Measurements from ENCODE around the gene GLIPR1L1. TPM values are rescaled to one million over a fixed set of nuclear protein-coding genes. Genes with fewer than 3 reads are reported as not detected.

Gene GLIPR1L1
- total RNA-seq, 1 experiment from 2014 or later: not detected

DNA sequence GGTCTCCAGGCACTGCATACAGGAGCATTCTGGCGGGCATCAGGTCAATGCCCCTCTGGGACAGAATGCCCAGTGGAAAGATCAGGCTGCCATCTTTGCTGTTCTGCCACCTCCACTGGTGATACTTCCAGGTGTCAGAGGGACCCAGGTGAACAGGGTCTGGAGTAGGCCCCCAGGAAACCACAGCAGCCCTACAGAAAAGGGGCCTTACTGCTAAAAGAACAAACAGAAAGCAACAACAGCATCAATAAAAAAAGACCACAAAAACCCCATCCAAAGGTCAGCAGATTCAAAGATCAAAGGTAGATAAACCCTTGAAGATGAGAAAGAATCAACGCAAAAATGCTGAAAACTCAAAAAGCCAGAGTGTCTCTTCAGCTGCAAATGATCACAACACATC is 15.9 kb downstream of the GLIPR1L1 start:
- DNase-seq (ENCODE audit: low spot score): no peak

DNA sequence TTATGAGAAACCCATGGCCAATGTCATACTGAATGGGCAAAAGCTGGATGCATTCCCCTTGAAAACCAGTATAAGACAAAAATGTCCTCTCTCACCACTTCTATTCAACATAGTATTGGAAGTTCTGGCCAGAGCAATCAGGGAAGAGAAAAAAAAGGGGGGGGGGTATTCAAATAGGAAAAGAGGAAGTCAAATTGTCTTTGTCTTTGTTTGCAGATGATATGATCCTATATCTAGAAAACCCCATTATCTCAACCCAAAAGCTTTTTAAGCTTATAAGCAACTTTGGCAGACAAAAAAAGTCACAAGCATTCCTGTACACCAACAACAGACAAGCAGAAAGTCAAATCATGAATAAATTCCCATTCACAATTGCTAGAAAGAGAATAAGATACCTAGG is 19.5 kb downstream of the GLIPR1L1 start:
- no peak for DNase-seq (ENCODE audit: low spot score)

DNA sequence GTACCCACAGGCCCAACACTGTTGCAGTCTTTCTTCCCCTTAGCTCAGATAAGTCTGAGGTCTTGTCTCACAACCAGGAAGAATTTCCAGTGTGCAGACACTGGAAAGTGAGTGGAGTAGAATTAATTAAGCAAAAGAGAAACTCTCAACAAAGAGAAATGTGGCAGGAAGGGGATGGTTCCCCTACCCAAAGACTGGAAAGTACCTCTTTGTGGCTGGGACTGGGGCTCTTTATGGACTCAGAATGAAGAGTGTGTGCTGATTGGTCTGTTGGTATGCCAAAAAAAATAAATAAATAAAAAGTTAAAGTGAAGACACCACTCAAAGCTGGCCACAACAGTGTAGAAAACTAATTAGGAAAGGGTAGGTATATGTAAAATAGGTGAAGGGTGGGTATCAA is 26.4 kb downstream of the GLIPR1L1 start:
- no peak for DNase-seq (ENCODE audit: low spot score)

DNA sequence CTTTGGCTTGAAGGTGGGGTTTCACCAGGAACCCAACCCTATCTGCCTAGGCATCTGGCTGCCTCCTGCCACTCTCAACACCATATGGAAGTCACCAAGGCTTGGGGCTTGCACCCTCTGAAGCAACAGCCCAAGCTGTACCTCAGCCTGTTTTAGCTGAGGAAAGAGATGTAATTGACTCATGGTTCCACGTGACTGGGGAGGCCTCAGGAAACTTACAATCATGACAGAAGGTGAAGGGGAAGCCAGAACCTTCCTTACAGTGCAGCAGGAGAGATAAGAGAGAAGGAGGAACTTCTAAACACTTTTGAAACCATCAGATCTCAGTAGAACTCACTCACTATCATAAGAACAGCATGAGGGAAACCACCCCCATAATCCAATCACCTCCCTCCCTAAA is 26.9 kb downstream of the GLIPR1L1 start:
- DNase-seq (ENCODE audit: low spot score): no peak

GRCh38 chr12:75364919-75365318 is 30.4 kb downstream of the GLIPR1L1 start:
- no peak for DNase-seq (ENCODE audit: low spot score)

GRCh38 chr12:75366629-75367028 is 32.2 kb downstream of the GLIPR1L1 start:
- DNase-seq (ENCODE audit: low spot score): no peak

GRCh38 chr12:75374971-75375370 is 40.5 kb downstream of the GLIPR1L1 start:
- DNase-seq (ENCODE audit: low spot score): no peak

DNA sequence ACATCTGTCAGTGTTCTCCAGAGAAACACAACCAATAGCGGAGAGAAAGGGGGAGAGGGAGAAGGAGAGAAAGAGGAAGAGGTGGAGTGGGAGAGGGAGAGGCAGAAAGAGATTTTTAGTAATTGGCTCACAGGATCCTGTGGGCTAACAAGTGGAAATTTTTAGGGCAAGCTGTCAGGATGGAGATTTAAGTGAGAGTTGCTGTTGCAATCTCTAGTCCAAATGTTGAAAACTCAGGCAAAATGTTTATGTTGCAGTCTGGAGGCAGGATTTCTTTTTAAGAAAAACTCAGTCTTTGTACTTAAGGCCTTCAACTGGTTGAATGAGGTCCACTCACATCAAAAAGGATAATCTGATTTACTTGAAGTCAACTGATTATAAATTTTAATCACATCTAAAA is 43.9 kb downstream of the GLIPR1L1 start:
- no peak for DNase-seq (ENCODE audit: low spot score)

- no peak for DNase-seq (ENCODE audit: low spot score)
Measured at GRCh38 chr12:75389061-75389460, 54.6 kb downstream of the GLIPR1L1 start.

GRCh38 chr12:75389706-75390105 is 55.2 kb downstream of the GLIPR1L1 start:
- peak; percentile 1 for DNase-seq (ENCODE audit: low spot score)

DNA sequence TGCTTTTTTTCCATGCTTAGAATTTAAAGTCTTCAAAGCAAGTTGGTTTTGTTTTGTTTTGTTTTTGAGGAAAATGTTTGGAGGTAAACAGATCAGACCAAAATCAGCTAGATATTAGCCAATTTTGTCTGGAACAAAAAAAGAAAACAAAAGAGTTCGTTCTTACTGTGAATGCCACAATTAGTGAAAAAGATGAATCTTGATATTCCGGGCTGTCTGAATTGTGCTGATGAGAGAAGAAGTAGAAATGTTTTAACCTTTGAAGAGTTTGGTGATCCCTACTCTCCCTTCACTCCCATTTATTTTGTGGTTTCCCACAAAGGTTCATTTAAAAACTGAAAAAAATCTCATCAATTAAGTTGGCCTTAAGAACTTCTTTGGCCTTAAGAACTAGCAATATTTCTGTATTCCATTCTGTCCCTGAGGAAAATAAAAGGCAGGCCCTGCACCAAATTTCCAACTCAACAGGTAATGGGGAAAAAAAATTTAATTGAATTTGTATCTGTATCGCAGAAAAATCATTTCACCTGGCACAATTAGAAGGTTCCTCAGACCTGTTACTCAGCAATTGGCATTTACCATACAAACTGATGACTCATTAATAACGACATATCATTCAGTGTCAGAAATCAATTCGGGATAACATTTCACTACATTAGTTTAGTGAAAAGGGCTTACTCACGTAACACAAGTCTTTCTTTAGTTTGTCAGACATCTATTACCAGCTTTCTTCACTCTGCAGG is 55.9 kb downstream of the GLIPR1L1 start:
- peak; percentile 18 for DNase-seq (ENCODE audit: low spot score)

DNA sequence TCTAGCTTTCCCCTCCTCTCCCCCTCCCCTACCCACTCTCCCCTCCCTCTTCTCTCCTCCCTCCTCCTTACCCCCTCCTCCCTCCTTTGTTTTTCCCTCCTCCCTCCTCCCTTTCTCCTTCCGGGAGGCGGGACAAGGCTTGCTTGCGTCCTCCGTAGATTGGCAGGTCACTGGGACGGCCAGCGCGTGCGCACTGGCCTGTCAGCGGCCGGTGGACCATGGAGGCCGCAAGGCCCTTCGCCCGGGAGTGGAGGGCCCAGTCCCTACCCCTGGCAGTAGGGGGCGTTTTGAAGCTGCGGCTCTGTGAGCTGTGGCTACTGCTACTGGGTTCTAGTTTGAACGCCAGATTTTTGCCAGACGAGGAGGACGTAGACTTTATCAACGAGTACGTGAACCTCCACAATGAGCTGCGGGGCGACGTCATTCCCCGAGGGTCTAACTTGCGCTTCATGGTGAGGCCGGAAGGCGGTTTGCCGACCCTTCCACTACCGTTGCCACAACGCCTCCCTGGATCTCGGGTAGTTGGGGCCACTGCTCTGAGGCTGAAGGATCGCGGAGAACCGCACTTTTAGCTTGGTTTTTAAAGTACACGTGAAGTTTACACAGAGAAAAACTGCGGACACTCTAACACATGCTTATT is 56.5 kb downstream of the GLIPR1L1 start, which contains the start of gene GLIPR1L2:
GLIPR1L2 (plus strand) TSS at position 191 of the 640 bp plus-strand sequence; CDS start at position 219, 28 bp downstream.
- peak; percentile 98 for DNase-seq (ENCODE audit: low spot score)

DNA sequence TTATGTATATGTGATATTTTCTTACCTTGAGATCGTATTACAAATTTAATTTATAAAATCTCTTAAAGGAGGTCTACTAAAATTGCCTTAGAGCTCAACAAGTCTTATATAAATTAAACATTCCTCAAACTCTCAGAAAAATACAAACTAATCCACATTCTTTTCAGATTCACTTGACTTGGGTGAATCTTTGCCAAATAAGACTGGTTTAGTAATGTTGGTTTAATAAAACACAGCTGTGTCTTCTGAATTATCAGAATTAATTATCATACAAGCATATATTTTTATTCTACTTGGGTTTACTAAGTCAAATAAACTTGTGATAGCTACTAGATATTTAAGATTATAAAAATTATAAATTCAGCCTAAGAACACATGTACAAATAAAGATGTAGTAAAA is 69.8 kb downstream of the GLIPR1L1 start:
- DNase-seq (ENCODE audit: low spot score): no peak

DNA sequence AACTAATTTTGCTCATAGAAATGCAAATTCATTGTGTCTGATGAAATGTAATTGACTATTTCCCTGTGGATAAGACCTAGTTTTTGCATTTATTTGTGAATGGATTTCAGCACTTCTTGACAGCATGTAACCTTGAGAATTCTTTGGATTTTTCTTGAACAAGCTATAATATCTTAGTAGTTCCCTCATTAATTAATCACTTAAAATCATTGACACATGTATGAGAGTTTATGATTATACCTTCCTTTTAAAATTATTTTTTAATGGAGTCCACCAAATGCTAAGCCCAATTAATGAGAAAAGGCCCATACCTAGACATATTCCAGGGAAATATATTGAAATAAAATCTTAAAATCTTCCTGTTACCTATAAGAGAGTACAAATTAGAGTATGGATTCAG is 73.2 kb downstream of the GLIPR1L1 start:
- DNase-seq (ENCODE audit: low spot score): no peak

- DNase-seq (ENCODE audit: low spot score): no peak
Measured at GRCh38 chr12:75409830-75410229, 75.4 kb downstream of the GLIPR1L1 start.

DNA sequence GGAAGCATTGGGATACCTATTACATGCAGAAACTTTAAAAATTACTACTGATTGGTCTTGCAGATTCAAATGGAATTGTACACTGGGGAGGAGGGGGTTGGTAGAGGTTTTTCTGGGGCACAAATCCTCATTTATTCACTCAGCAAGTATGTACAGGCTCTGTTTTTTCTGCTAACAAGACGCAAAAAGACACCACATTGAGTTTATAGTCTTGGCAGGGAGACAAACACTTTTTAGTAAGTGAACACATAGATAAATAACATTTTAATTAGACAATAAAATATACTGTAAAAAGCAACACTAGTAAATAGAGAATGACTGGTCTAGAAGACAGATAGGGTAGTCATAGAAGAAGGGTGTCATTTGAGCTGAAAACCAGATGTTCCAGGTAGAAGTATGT is 80.2 kb downstream of the GLIPR1L1 start:
- no peak for DNase-seq (ENCODE audit: low spot score)

- DNase-seq (ENCODE audit: low spot score): no peak
Measured at GRCh38 chr12:75419841-75420240, 85.4 kb downstream of the GLIPR1L1 start.

Other genes with a start within 250 kb of the GLIPR1L1 start
- not detected in 2 replicates for gene KCNC2, start 124.8 kb upstream of the GLIPR1L1 start, total RNA-seq (2014; rRNA removed; shearing (Covaris generic))
- 2.8 and 4.0 TPM in 2 replicates for gene CAPS2, start 4.3 kb upstream of the GLIPR1L1 start, total RNA-seq (2014; rRNA removed; shearing (Covaris generic))
- 0.39 TPM in 1 of 2 replicates, not detected in the other for gene GLIPR1L2, start 56.4 kb downstream of the GLIPR1L1 start, total RNA-seq (2014; rRNA removed; shearing (Covaris generic))
- gene GLIPR1, start 146.1 kb downstream of the GLIPR1L1 start, total RNA-seq (2014; rRNA removed; shearing (Covaris generic)): 0.52 and 1.2 TPM in 2 replicates
- gene KRR1, start 176.9 kb downstream of the GLIPR1L1 start, total RNA-seq (2014; rRNA removed; shearing (Covaris generic)): 12.1 and 14.6 TPM in 2 replicates